K562 (cell line): Measurements from ENCODE around the gene MARCO. TPM values are rescaled to one million over a fixed set of nuclear protein-coding genes. Genes with fewer than 3 reads are reported as not detected.

Source experiments
- ATAC-seq: fragments of 200-7000 bp; cut with Tn5 transposase; 3 replicates; pipeline ENCODE4 v1.9.1; 2020; ENCODE audit warnings: moderate library complexity
- BruUV-seq: library from RNA; stranded (reverse); fragments of 400-500 nt; replicated peaks from 2 replicates; lab custom pipeline; 2021; lab: Mats Ljungman, UMichigan
- CTCF ChIA-PET: fragments of 300-600 bp; formaldehyde crosslinking; extraction: SDS; loops from one replicate; lab custom pipeline; 2021; ENCODE audit warnings: low intra/inter-chr PET ratio; lab: Yijun Ruan, JAX
- POLR2A ChIA-PET: fragments of 300-600, 350-650 bp; sonication (Branson Sonifier 250); formaldehyde crosslinking; extraction: SDS; loops from one replicate; lab custom pipeline; 2021; ENCODE audit warnings: antibody characterized with exemption, inconsistent platforms; lab: Yijun Ruan, JAX
- DNase-seq, 4 experiments: peaks; one replicate each; pipeline versions ENCODE4 v3.0.0 to v3.0.0-alpha.2; 2011 to 2018; ENCODE audit warnings: low spot score in 3 of 4, mixed read lengths in 3 of 4; ENCODE audit errors: extremely low read depth in 1 of 4
- FAIRE-seq: peaks from 2 replicates; lab custom pipeline; 2011; peaks lifted over from hg19 to GRCh38; lab: Jason Lieb, UNC
- H2AFZ ChIP-seq: 2 replicates; pipeline ENCODE4 v1.6.0; 2011; ENCODE audit warnings: low read depth, low read length, control low read depth, inconsistent platforms
- H3K27ac ChIP-seq: fragments of 200-600 bp; 3 replicates; pipeline ENCODE4 v1.8.0; 2011; ENCODE audit warnings: low read depth, mild to moderate bottlenecking, control low read depth, inconsistent platforms, low read length, moderate library complexity, mixed read lengths; ENCODE audit errors: extremely low read depth
- H3K27me3 ChIP-seq, 2 experiments: fragments of 300-600 bp in 1 of 2; 2 replicates in 1 of 2; 3 replicates in 1 of 2; pipeline versions ENCODE4 v1.6.0 to v1.8.0; 2011; ENCODE audit warnings: inconsistent platforms in 2 of 2, low read length in 2 of 2, mild to moderate bottlenecking in 1 of 2, mixed read lengths in 1 of 2, moderate library complexity in 1 of 2; ENCODE audit not compliant: control insufficient read depth in 2 of 2, insufficient read depth in 2 of 2
- H3K36me3 ChIP-seq: fragments of 300-600 bp; 3 replicates; pipeline ENCODE4 v1.8.0; 2011; ENCODE audit warnings: mild to moderate bottlenecking, low read length, inconsistent platforms; ENCODE audit not compliant: control insufficient read depth, insufficient read depth
- H3K4me1 ChIP-seq, 2 experiments: fragments of 200-600 bp in 1 of 2; replicated peaks in 1 of 2; 2 replicates in 1 of 2; 3 replicates in 1 of 2; pipeline versions ENCODE4 v1.5.1 to v1.8.0; 2011; ENCODE audit warnings: inconsistent platforms in 2 of 2, low read length in 2 of 2, mild to moderate bottlenecking in 1 of 2, mixed read lengths in 1 of 2, moderate library complexity in 1 of 2; ENCODE audit not compliant: control insufficient read depth in 2 of 2, insufficient read depth in 2 of 2
- H3K4me2 ChIP-seq: 2 replicates; pipeline ENCODE4 v1.6.1; 2011; ENCODE audit warnings: low read length, control low read depth, inconsistent platforms, mixed read lengths; ENCODE audit not compliant: insufficient read depth
- H3K4me3 ChIP-seq: fragments of 200-600 bp; sonication (generic), shearing (Covaris generic); 2 replicates; pipeline ENCODE4 v1.5.1; 2016; ENCODE audit warnings: control low read depth, inconsistent platforms
- H3K79me2 ChIP-seq: fragments of 200-600 bp; 3 replicates; pipeline ENCODE4 v1.8.0; 2011; ENCODE audit warnings: low read length, inconsistent platforms; ENCODE audit not compliant: control insufficient read depth, insufficient read depth
- H3K9ac ChIP-seq, 2 experiments: 2 replicates each; pipeline versions ENCODE4 v1.6.0 to v1.6.1; 2011; ENCODE audit warnings: low read depth in 2 of 2, low read length in 2 of 2, control low read depth in 1 of 2, inconsistent platforms in 1 of 2, mild to moderate bottlenecking in 1 of 2, mixed read lengths in 1 of 2; ENCODE audit not compliant: insufficient read depth in 1 of 2
- H3K9me1 ChIP-seq: one replicate; pipeline ENCODE4 v1.6.0; 2011; ENCODE audit warnings: inconsistent platforms, mild to moderate bottlenecking, low read length, moderate library complexity; ENCODE audit not compliant: control insufficient read depth, insufficient read depth
- H3K9me3 ChIP-seq: replicated peaks from 2 replicates; pipeline ENCODE4 v1.5.1; 2011; ENCODE audit warnings: low read depth, low read length, inconsistent platforms; ENCODE audit not compliant: control insufficient read depth, insufficient read depth
- H4K20me1 ChIP-seq: replicated peaks from 2 replicates; pipeline ENCODE4 v1.6.1; 2011; ENCODE audit warnings: low read length, inconsistent platforms, mixed read lengths; ENCODE audit not compliant: control insufficient read depth, insufficient read depth
- ATF7 ChIP-seq: fragments of 450-650 bp; IDR thresholded peaks from 2 replicates; pipeline ENCODE4 v1.7.1; 2014; ENCODE audit warnings: mild to moderate bottlenecking, moderate library complexity
- FOXM1 ChIP-seq, 2 experiments: fragments of 450-650 bp in 1 of 2; sonication (generic) in 1 of 2; formaldehyde crosslinking in 1 of 2; IDR thresholded peaks; 2 replicates each; pipeline versions ENCODE4 v1.6.1 to v1.9.0; 2017 to 2022; ENCODE audit warnings: low read depth in 2 of 2, mild to moderate bottlenecking in 2 of 2, missing genetic modification reagents in 1 of 2, moderate library complexity in 1 of 2
- MBD2 ChIP-seq: sonication (generic); IDR thresholded peaks from 2 replicates; pipeline ENCODE4 v1.6.1; 2016; ENCODE audit warnings: low read depth, borderline replicate concordance
- NFIC ChIP-seq: fragments of 450-650 bp; IDR thresholded peaks from 2 replicates; pipeline ENCODE4 v1.6.1; 2017; ENCODE audit warnings: mild to moderate bottlenecking, inconsistent platforms
- RBM15 ChIP-seq: fragments of 200-400 bp; formaldehyde crosslinking; IDR thresholded peaks from 2 replicates; pipeline ENCODE4 v1.6.1; 2018; ENCODE audit warnings: mild to moderate bottlenecking, low read length, moderate library complexity; ENCODE audit not compliant: insufficient read depth
- SAP30 ChIP-seq: fragments of 200-600 bp; sonication (generic); IDR thresholded peaks from 2 replicates; pipeline ENCODE4 v1.6.1; 2012; ENCODE audit warnings: borderline replicate concordance, low read depth, mild to moderate bottlenecking, moderate library complexity, low read length, control low read depth, inconsistent platforms; ENCODE audit not compliant: insufficient read depth, poor library complexity, severe bottlenecking
- ZNF12 ChIP-seq: sonication (generic); formaldehyde crosslinking; IDR thresholded peaks from 2 replicates; pipeline ENCODE4 v1.4.0; 2020; ENCODE audit warnings: mild to moderate bottlenecking, missing genetic modification reagents
- WGBS: fragments of 100-300 bp; shearing (Covaris generic); methylation state at CpG from one replicate; pipeline ENCODE4 v1.1.6; 2016; ENCODE audit warnings: low coverage, mixed read lengths; ENCODE audit not compliant: insufficient coverage; ENCODE audit errors: missing lambda C conversion rate; 5-methylcytosine and 5-hydroxymethylcytosine counted together
- in situ Hi-C: fragments of 300-500 bp; cut with MboI; formaldehyde crosslinking; loops from 4 replicates; pipeline ENCODE4 v1.15.0; 2018; ENCODE audit warnings: inconsistent platforms, mixed read lengths
- intact Hi-C: fragments of 100-400 bp; cut with micrococcal nuclease; formaldehyde crosslinking; loops from 2 replicates; pipeline ENCODE4 v1.14.2; 2022
- polyA plus RNA-seq, 8 experiments: library from polyadenylated mRNA; depleted of rRNA in 4 of 8; stranded (reverse) in 5 of 8; unstranded in 3 of 8; fragments of >200 nt; fragmentation: Nextera tagmentation in 2 of 8; fragmentation: Illumina TruSeq in 1 of 8; extraction: Ambion mirVana in 2 of 8; extraction: Trizol in 1 of 8; gene quantifications; 2 replicates each; pipeline versions ENCODE4 v1.2.1 to v1.2.3, GENCODE V29; 2011 to 2014; ENCODE audit warnings: inconsistent platforms in 1 of 8, missing spikeins in 1 of 8
- total RNA-seq, 7 experiments: library from RNA; depleted of rRNA in 6 of 7; stranded (reverse); fragments of >200 nt in 6 of 7; fragmentation: Illumina TruSeq in 2 of 7; extraction: Trizol in 2 of 7; gene quantifications; 2 replicates each; pipeline versions ENCODE4 v1.2.1 to v1.2.3, GENCODE V29; 2011 to 2021; ENCODE audit warnings: low replicate concordance in 1 of 7
- TF ChIP-seq, protein P1 (sequence below): fragments of 250-450 bp; sonication (Bioruptor Pico); IDR thresholded peaks from 2 replicates; pipeline ENCODE4 v1.4.0; 2020

MARCO gene
- total and polyA plus RNA-seq, 9 of the 15 experiments (the other 6 are each of a cell fraction or from before 2014, with no cell fraction given) = 0.31 TPM; not detected in 8

- TF ChIP-seq, protein P1, sequence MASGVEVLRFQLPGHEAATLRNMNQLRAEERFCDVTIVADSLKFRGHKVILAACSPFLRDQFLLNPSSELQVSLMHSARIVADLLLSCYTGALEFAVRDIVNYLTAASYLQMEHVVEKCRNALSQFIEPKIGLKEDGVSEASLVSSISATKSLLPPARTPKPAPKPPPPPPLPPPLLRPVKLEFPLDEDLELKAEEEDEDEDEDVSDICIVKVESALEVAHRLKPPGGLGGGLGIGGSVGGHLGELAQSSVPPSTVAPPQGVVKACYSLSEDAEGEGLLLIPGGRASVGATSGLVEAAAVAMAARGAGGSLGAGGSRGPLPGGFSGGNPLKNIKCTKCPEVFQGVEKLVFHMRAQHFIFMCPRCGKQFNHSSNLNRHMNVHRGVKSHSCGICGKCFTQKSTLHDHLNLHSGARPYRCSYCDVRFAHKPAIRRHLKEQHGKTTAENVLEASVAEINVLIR (CRISPR knock-in tag) = no peak
- no peak for TF ChIP-seq MBD2
Measured at GRCh38 chr2:118942031-118942430, at the start of gene MARCO (continued).

- POLR2A ChIA-PET = interaction anchor here (0.7 kb wide), 1 partner anchor 9 kb away, joined by 4 read pairs; no protein-coding TSS in a partner anchor
- no peak for FAIRE-seq
- CTCF ChIA-PET = no interaction called here
- Histone ChIP-seq H3K27ac (no peak overlapping the region), H3K4me1 (no peaks in the 10 kb centered on the region), H3K4me2 (no peak overlapping the region), H3K27me3 (peaks cover 0 to 4% of the 10 kb centered on the region in 2 experiments; a peak in 1 of 5 replicates), H3K9me3 (no peaks in the 10 kb centered on the region), H3K9ac (no peak overlapping the region), H3K36me3 (no peaks in the 10 kb centered on the region), H3K4me3 (no peak overlapping the region), H2AFZ (no peak overlapping the region), H4K20me1 (no peaks in the 10 kb centered on the region), H3K79me2 (no peaks in the 10 kb centered on the region), H3K9me1 (no peaks in the 10 kb centered on the region)
- 7% methylated on average over 3 of the region's 3 CpGs for WGBS
- no peak for ATAC-seq
- no peak for TF ChIP-seq FOXM1 (IDR thresholded peaks at IDR 0.05; ENCODE audit: low read depth)
- no peak for TF ChIP-seq FOXM1 (CRISPR knock-in tag; IDR thresholded peaks at IDR 0.05; ENCODE audit: low read depth)
- no peak for TF ChIP-seq RBM15
- no peak for TF ChIP-seq ZNF12
- no peak for TF ChIP-seq SAP30
- TF ChIP-seq ATF7 = no peak
- TF ChIP-seq NFIC = no peak
- no peak for DNase-seq
- no TSS peak for BruUV-seq
- intact Hi-C loops = no loop called here
- in situ Hi-C loops = loop anchor here (25.0 kb wide), 1 partner anchor 394 kb away; no protein-coding TSS in a partner anchor
Measured at GRCh38 chr2:118893100-118893499, 48.9 kb upstream of the MARCO start.
